ENCODE results near the gene SLC25A51. TPM values are rescaled to one million over a fixed set of nuclear protein-coding genes. Genes with fewer than 3 reads are reported as not detected.

The SLC25A51 gene
- total RNA-seq, 4 donors from 2014 or later, result 21.0 to 31.6 (median 26.1) TPM

- WGBS, result 94% methylated on average over 4 of the region's 4 CpGs
- peaks cover 22% of the 10 kb centered on the region for H3K4me1 ChIP-seq
- H3K27me3 ChIP-seq, result no peaks in the 10 kb centered on the region
- H3K27ac ChIP-seq, result no peak overlapping the region
- no peaks in the 10 kb centered on the region for H3K36me3 ChIP-seq
- no peaks in the 10 kb centered on the region for H3K9me3 ChIP-seq
- TF ChIP-seq, protein P1, sequence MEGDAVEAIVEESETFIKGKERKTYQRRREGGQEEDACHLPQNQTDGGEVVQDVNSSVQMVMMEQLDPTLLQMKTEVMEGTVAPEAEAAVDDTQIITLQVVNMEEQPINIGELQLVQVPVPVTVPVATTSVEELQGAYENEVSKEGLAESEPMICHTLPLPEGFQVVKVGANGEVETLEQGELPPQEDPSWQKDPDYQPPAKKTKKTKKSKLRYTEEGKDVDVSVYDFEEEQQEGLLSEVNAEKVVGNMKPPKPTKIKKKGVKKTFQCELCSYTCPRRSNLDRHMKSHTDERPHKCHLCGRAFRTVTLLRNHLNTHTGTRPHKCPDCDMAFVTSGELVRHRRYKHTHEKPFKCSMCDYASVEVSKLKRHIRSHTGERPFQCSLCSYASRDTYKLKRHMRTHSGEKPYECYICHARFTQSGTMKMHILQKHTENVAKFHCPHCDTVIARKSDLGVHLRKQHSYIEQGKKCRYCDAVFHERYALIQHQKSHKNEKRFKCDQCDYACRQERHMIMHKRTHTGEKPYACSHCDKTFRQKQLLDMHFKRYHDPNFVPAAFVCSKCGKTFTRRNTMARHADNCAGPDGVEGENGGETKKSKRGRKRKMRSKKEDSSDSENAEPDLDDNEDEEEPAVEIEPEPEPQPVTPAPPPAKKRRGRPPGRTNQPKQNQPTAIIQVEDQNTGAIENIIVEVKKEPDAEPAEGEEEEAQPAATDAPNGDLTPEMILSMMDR (IDR thresholded peaks at IDR 0.05), result no peak
- no peak for TF ChIP-seq POLR2A (IDR thresholded peaks at IDR 0.05)
- TF ChIP-seq EP300 (IDR thresholded peaks at IDR 0.05), result no peak
- TF ChIP-seq POLR2AphosphoS5 (IDR thresholded peaks at IDR 0.05), result no peak
- peak in 1 of 2 donors; percentile 38 for DNase-seq (ENCODE audit: low spot score in 2 of 2)
- no peak overlapping the region for H3K4me3 ChIP-seq
Measured at GRCh38 chr9:37905776-37906175, 1.8 kb upstream of the SLC25A51 start.

DNA sequence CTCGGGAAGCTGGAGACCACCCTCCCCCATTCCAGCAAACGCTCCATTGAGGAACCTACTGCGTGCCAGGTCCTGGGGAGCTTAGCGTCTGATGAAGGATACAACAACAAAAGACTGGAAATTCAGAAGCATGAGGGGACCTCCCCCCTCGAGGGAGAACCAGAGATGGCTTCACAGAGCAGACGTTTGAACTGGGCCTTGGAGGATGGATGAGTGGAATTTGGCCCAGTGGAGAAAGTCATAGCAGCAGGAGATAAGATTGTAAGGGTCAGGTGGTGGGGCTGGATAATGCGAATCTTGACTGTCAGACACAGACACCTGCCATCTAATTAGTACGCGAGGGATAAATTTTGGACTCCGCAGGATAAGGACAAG is 1.2 kb upstream of the SLC25A51 start:
- TF ChIP-seq POLR2A (IDR thresholded peaks at IDR 0.05) (no peak), EP300 (IDR thresholded peaks at IDR 0.05) (no peak)
- TF ChIP-seq, protein P1 (IDR thresholded peaks at IDR 0.05), result no peak
- no peaks in the 10 kb centered on the region for H3K27me3 ChIP-seq
- no peak overlapping the region for H3K27ac ChIP-seq
- H3K9me3 ChIP-seq, result no peaks in the 10 kb centered on the region
- WGBS, result 77% methylated on average over 10 of the region's 10 CpGs
- peak overlapping the region; percentile 76 for H3K4me3 ChIP-seq
- DNase-seq (ENCODE audit: low spot score in 2 of 2), result no peak
- H3K36me3 ChIP-seq, result no peaks in the 10 kb centered on the region
- peaks cover 22% of the 10 kb centered on the region for H3K4me1 ChIP-seq

DNA sequence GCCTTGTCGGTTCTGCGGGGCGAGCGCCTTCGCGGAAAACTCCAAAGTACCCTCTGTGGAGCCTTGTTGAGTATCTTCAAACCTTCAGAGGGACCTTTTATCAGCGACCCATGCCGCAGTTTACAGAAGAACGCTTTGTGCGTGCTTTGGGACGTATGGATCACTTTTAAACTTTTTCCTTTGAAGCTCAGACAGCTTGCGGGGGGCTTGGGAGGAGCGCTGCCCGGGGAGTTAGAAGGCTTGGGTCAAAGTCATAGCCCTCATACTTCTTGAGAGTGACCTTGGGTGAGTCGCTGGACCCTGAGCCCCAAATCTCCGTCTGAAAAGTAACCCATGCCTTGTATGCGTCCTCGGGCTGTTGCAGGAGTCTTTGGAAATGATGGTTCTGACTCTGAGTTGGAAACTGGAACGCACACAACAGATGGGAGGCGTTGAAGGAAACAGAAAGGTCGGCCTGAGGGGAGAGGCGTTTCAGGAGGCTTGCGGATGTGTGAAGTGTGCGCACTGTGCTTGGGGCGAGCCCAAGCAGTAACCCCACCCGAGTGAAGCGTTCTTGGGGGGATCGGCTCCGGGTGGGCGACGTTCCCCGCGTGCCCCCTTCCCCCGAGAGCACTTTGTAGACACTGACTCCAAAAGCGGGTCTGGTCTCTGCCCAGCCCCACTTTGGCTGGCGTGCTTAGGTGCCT is 661 bp upstream of the SLC25A51 start:
- H3K36me3 ChIP-seq, result peaks cover under 1% of the 10 kb centered on the region
- no peak for TF ChIP-seq POLR2A (IDR thresholded peaks at IDR 0.05)
- no peak for TF ChIP-seq POLR2AphosphoS5 (IDR thresholded peaks at IDR 0.05)
- TF ChIP-seq, protein P1 (IDR thresholded peaks at IDR 0.05), result no peak
- no peak for TF ChIP-seq EP300 (IDR thresholded peaks at IDR 0.05)
- H3K9me3 ChIP-seq, result no peaks in the 10 kb centered on the region
- DNase-seq (ENCODE audit: low spot score in 2 of 2), result peak in 1 of 2 donors; percentile 72
- H3K27me3 ChIP-seq, result no peaks in the 10 kb centered on the region
- peak overlapping the region; percentile 80 for H3K27ac ChIP-seq
- peak overlapping the region; percentile 76 for H3K4me3 ChIP-seq
- H3K4me1 ChIP-seq, result peaks cover 22% of the 10 kb centered on the region
- 17% methylated on average over 31 of the region's 36 CpGs for WGBS

GRCh38 chr9:37902796-37903646 is 906 bp downstream of the SLC25A51 start:
- no peaks in the 10 kb centered on the region for H3K27me3 ChIP-seq
- H3K36me3 ChIP-seq, result peaks cover 15% of the 10 kb centered on the region
- TF ChIP-seq POLR2AphosphoS5 (IDR thresholded peaks at IDR 0.05) (no peak), EP300 (IDR thresholded peaks at IDR 0.05) (no peak), POLR2A (IDR thresholded peaks at IDR 0.05) (no peak)
- TF ChIP-seq, protein P1 (IDR thresholded peaks at IDR 0.05), result no peak
- peak overlapping the region; percentile 80 for H3K27ac ChIP-seq
- no peaks in the 10 kb centered on the region for H3K9me3 ChIP-seq
- DNase-seq (ENCODE audit: low spot score in 2 of 2), result peak in 1 of 2 donors; percentile 7
- H3K4me3 ChIP-seq, result peak overlapping the region; percentile 76
- peaks cover 22% of the 10 kb centered on the region for H3K4me1 ChIP-seq
- 8% methylated on average over 9 of the region's 17 CpGs for WGBS

DNA sequence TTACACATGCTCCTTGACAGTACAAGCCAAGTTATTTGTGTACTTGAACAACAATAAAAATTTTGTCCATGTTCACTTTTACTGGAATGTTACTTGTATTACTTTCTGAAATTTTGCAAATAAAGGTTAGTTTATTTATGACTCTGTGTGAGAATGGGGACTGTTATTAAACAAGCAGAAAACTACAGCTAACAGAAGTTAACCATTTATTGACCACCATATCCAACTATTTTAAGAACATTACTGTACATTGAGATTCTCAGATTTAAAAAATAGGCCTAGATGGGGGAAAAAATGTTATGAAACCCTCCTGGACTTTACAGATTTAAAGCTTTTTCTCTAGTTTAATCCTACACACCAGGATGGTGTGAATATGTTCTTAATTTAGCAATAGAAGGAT is 1.8 kb downstream of the SLC25A51 start:
- H3K36me3 ChIP-seq, result peaks cover 21% of the 10 kb centered on the region
- no peak overlapping the region for H3K27ac ChIP-seq
- H3K9me3 ChIP-seq, result no peaks in the 10 kb centered on the region
- no peaks in the 10 kb centered on the region for H3K27me3 ChIP-seq
- no peak overlapping the region for H3K4me3 ChIP-seq
- H3K4me1 ChIP-seq, result peaks cover 22% of the 10 kb centered on the region
- no peak for DNase-seq (ENCODE audit: low spot score in 2 of 2)
- no peak for TF ChIP-seq EP300 (IDR thresholded peaks at IDR 0.05)
- TF ChIP-seq POLR2A (IDR thresholded peaks at IDR 0.05), result no peak
- TF ChIP-seq, protein P1 (IDR thresholded peaks at IDR 0.05), result no peak
- no peak for TF ChIP-seq POLR2AphosphoS5 (IDR thresholded peaks at IDR 0.05)
